Stimulated activated naive CD8-positive, alpha-beta T cell treated with anti-CD3 and anti-CD28 coated beads, Interleukin-15, Interleukin-2, amounts not matched to agents 100 ng/mL and 50 ng/mL, for 24 hours (primary cell): ENCODE measurements around the gene SLC12A3.
"Not testable (repeated sequence)": the region's sequence is repeated elsewhere in the genome, so short reads cannot be mapped to it uniquely, and the experiment has no call there.

ENCODE experiments used
- H3K27ac Mint-ChIP-seq: one replicate; pipeline ENCODE4 v1.8.0; 2021; ENCODE audit warnings: mild to moderate bottlenecking, mixed read lengths
- H3K27me3 Mint-ChIP-seq: one replicate; pipeline ENCODE4 v1.8.0; 2021; ENCODE audit warnings: mixed read lengths
- H3K36me3 Mint-ChIP-seq: one replicate; pipeline ENCODE4 v1.8.0; 2021; ENCODE audit warnings: low read depth, mixed read lengths
- H3K4me1 Mint-ChIP-seq: one replicate; pipeline ENCODE4 v1.8.0; 2021; ENCODE audit warnings: low read depth, mixed read lengths
- H3K4me3 Mint-ChIP-seq: one replicate; pipeline ENCODE4 v1.8.0; 2021; ENCODE audit warnings: mild to moderate bottlenecking, mixed read lengths
- H3K9me3 Mint-ChIP-seq: one replicate; pipeline ENCODE4 v1.8.0; 2021; ENCODE audit warnings: mixed read lengths

SLC12A3 gene

GRCh38 chr16:56870276-56870888 is 5.4 kb downstream of the SLC12A3 start:
- Mint-ChIP-seq H3K9me3 (no peaks in the 10 kb centered on the region), H3K27ac (peak overlapping the region; percentile 16), H3K36me3 (no peaks in the 10 kb centered on the region), H3K4me3 (no peak overlapping the region), H3K4me1 (peaks cover 17% of the 10 kb centered on the region), H3K27me3 (no peaks in the 10 kb centered on the region)

DNA sequence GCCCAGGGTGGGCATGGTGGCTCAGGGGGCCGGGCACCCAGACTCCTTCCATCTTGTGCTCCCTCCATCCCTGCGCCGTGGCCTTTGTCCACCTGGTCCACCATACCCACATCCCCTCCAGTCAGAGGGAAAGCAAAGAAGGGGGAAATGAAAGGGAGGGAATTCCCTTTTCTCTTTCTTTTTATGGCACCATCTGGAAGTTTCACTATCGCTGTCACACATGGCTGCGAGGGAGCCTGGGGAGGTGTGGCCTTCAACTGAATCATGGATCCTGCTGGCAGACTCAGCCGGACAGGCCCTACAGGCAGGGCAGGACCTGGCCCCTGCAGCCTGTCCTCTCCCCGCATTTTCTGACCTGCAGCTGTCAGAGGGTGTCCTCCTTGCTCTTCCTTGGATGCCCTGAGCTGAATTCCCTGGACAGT is 6.2 kb downstream of the SLC12A3 start:
- H3K27me3 Mint-ChIP-seq = no peaks in the 10 kb centered on the region
- no peak overlapping the region for H3K4me3 Mint-ChIP-seq
- peaks cover 17% of the 10 kb centered on the region for H3K4me1 Mint-ChIP-seq
- no peak overlapping the region for H3K27ac Mint-ChIP-seq
- no peaks in the 10 kb centered on the region for H3K36me3 Mint-ChIP-seq
- no peaks in the 10 kb centered on the region for H3K9me3 Mint-ChIP-seq

DNA sequence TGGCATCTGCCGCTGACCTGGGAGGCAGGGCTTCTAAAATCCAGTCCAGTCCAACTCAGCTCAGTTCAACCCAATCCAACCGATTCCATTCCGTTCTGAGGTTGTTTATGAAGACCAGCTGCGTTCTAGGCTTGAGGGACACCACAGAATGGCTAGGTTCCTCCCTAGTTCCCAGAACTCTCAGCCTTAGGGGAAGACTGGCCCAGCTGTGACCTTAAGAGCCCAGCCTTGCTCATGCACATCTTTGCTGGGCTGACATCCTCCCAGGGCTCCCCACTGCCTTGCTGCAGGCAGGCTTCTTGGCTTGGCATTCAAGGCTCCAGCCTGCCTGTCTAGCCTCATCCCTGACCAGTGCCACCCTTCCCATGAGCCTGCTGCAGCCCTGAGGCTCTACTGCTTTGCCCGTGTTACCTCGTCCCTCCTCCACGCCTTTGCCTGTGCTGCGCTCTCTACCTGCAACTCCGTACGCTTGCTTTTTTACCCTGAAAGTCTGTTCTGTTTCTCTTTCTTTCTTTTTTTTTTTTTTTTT is 7.9 kb downstream of the SLC12A3 start:
- Mint-ChIP-seq H3K4me1 (peaks cover 12% of the 10 kb centered on the region), H3K27me3 (no peaks in the 10 kb centered on the region), H3K27ac (no peak overlapping the region), H3K9me3 (no peaks in the 10 kb centered on the region), H3K4me3 (no peak overlapping the region), H3K36me3 (no peaks in the 10 kb centered on the region)

- H3K27ac Mint-ChIP-seq = no peak overlapping the region
- H3K9me3 Mint-ChIP-seq = no peaks in the 10 kb centered on the region
- H3K27me3 Mint-ChIP-seq = no peaks in the 10 kb centered on the region
- H3K4me1 Mint-ChIP-seq = peaks cover 10% of the 10 kb centered on the region
- H3K4me3 Mint-ChIP-seq = no peak overlapping the region
- H3K36me3 Mint-ChIP-seq = no peaks in the 10 kb centered on the region
These were observed 9.8 kb downstream of the SLC12A3 start for GRCh38 chr16:56874800-56875199.

DNA sequence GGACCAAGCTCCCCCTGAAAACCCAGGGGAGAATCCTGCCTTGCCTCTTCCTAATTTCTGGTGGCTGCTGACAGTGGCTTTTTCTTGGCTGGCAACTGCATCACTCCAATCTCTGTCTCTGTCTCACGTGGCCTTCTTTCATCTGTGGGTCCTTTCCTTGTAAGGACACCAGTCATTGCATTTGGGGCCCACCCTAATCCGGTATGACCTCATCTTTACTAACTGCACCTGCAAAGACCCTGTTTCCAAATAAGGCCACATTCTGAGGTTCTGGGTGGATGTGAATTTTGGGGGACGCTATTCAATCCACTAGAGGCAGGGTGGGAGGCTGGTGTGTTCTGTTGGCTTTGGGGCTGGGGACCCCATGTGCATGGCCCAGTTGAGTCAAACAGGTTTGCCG is 11.0 kb downstream of the SLC12A3 start:
- no peaks in the 10 kb centered on the region for H3K9me3 Mint-ChIP-seq
- peaks cover 1% of the 10 kb centered on the region for H3K4me1 Mint-ChIP-seq
- H3K36me3 Mint-ChIP-seq = no peaks in the 10 kb centered on the region
- H3K4me3 Mint-ChIP-seq = no peak overlapping the region
- no peak overlapping the region for H3K27ac Mint-ChIP-seq
- H3K27me3 Mint-ChIP-seq = no peaks in the 10 kb centered on the region

GRCh38 chr16:56877486-56878182 is 12.6 kb downstream of the SLC12A3 start:
- H3K4me3 Mint-ChIP-seq = no peak overlapping the region
- no peaks in the 10 kb centered on the region for H3K9me3 Mint-ChIP-seq
- no peaks in the 10 kb centered on the region for H3K27me3 Mint-ChIP-seq
- no peaks in the 10 kb centered on the region for H3K36me3 Mint-ChIP-seq
- H3K4me1 Mint-ChIP-seq = no peaks in the 10 kb centered on the region
- H3K27ac Mint-ChIP-seq = no peak overlapping the region

DNA sequence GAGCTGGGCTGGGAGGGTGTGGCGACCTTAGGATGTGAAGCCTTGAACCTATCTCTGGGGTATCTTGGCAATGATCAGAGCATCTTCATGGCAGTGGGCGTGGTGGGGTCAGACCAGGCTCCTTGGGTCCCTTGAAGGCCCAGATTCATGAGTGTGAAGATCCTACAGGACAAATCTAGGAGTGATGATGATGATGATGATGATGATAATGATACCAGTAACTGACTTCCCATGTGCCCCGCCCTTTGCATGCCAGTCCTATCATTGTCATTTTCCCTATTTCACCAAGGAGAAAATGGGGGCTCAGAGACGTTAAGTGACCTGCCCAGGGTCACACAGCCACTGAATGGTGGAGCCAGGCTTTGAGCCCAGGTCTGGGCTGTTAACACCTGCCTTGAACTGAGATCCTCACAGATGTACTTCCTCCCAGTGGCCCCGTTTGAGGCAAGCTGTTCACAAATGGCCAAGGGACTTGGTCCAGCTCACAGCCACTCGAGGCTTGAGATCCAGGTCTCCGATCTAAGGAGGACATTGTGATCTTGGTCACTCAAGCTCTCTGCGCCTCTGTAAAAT is 13.4 kb downstream of the SLC12A3 start:
- no peaks in the 10 kb centered on the region for H3K36me3 Mint-ChIP-seq
- H3K9me3 Mint-ChIP-seq = no peaks in the 10 kb centered on the region
- no peaks in the 10 kb centered on the region for H3K4me1 Mint-ChIP-seq
- no peak overlapping the region for H3K27ac Mint-ChIP-seq
- no peak overlapping the region for H3K4me3 Mint-ChIP-seq
- no peaks in the 10 kb centered on the region for H3K27me3 Mint-ChIP-seq

DNA sequence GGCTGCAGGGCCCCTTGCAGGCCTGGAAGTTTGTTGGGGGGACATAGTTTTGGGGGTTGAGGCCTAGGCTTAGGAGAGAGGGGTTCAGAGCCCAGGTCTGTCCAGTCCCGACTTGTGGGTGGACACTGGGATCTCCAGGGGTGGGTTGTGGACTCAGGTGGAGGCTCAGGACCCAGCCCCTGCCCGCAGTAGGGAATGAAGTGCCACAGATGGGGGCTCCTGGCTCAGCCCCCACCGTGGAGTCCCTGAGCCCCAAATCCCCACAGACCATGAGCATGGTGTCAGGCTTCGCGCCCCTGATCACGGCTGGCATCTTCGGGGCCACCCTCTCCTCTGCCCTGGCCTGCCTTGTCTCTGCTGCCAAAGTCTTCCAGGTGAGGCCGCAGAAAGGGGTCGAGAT is 14.3 kb downstream of the SLC12A3 start:
- H3K27me3 Mint-ChIP-seq = no peaks in the 10 kb centered on the region
- H3K9me3 Mint-ChIP-seq = no peaks in the 10 kb centered on the region
- no peaks in the 10 kb centered on the region for H3K36me3 Mint-ChIP-seq
- H3K4me1 Mint-ChIP-seq = no peaks in the 10 kb centered on the region
- H3K4me3 Mint-ChIP-seq = no peak overlapping the region
- H3K27ac Mint-ChIP-seq = no peak overlapping the region

DNA sequence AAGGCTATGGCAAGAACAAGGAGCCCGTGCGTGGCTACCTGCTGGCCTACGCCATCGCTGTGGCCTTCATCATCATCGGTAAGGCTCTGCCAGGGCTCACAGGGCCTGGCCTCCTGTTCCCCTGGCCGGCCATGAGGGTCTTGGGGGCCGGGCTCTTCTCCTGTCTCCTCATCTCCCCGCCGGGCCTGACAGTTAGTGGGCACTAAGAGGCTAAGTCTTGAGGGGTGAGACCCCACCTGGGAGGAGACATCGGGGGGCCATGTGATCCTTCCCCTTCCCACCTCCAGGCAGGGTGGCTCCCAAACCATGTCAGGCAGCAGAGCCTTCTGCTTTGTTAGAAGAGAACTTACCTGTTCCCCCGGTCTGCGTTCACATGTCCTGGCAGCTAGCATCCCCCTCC is 15.2 kb downstream of the SLC12A3 start:
- Mint-ChIP-seq H3K27me3 (no peaks in the 10 kb centered on the region), H3K4me1 (no peaks in the 10 kb centered on the region), H3K27ac (no peak overlapping the region), H3K36me3 (no peaks in the 10 kb centered on the region), H3K9me3 (no peaks in the 10 kb centered on the region), H3K4me3 (no peak overlapping the region)

DNA sequence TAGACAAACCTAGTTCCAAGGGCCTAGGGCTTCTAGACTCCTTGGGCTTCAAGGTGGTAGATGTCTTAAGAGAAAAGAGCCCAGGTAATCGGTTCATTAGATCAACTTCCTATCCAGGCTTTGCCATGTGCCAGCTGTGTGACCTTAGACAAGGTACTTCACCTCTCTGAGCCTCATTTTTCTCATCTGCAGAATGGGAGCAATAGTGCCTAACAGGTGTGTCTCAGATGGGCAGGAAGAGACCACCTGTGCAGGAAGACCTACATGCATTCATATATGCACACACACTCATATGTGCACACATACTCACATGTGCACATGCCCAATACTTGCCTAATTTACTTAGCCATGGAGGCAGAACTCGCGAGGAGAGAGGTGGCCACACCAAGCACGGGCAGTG is 15.7 kb downstream of the SLC12A3 start:
- H3K27me3 Mint-ChIP-seq = no peaks in the 10 kb centered on the region
- no peaks in the 10 kb centered on the region for H3K9me3 Mint-ChIP-seq
- H3K4me3 Mint-ChIP-seq = no peak overlapping the region
- H3K27ac Mint-ChIP-seq = no peak overlapping the region
- H3K36me3 Mint-ChIP-seq = no peaks in the 10 kb centered on the region
- no peaks in the 10 kb centered on the region for H3K4me1 Mint-ChIP-seq

- Mint-ChIP-seq H3K36me3 (no peaks in the 10 kb centered on the region), H3K4me3 (no peak overlapping the region), H3K27ac (no peak overlapping the region), H3K27me3 (no peaks in the 10 kb centered on the region), H3K4me1 (no peaks in the 10 kb centered on the region), H3K9me3 (no peaks in the 10 kb centered on the region)
These were observed 17.2 kb downstream of the SLC12A3 start for GRCh38 chr16:56882077-56882800.

GRCh38 chr16:56883586-56883985 is 18.6 kb downstream of the SLC12A3 start:
- H3K9me3 Mint-ChIP-seq = no peaks in the 10 kb centered on the region
- H3K27ac Mint-ChIP-seq = no peak overlapping the region
- H3K27me3 Mint-ChIP-seq = no peaks in the 10 kb centered on the region

GRCh38 chr16:56884026-56884582 is 19.1 kb downstream of the SLC12A3 start:
- Mint-ChIP-seq H3K27ac (no peak overlapping the region), H3K4me1 (no peaks in the 10 kb centered on the region), H3K27me3 (no peaks in the 10 kb centered on the region), H3K36me3 (no peaks in the 10 kb centered on the region), H3K4me3 (no peak overlapping the region), H3K9me3 (no peaks in the 10 kb centered on the region)

More at GRCh38 chr16:56883586-56883985, 18.6 kb downstream of the SLC12A3 start:
- H3K4me1 Mint-ChIP-seq = no peaks in the 10 kb centered on the region
- no peaks in the 10 kb centered on the region for H3K36me3 Mint-ChIP-seq
- no peak overlapping the region for H3K4me3 Mint-ChIP-seq

GRCh38 chr16:56884929-56885328 is 19.9 kb downstream of the SLC12A3 start:
- H3K36me3 Mint-ChIP-seq, H3K4me1 Mint-ChIP-seq, H3K9me3 Mint-ChIP-seq, H3K27me3 Mint-ChIP-seq, H3K4me3 Mint-ChIP-seq: not testable (repeated sequence)
- peak overlapping the region; percentile 50 for H3K27ac Mint-ChIP-seq
